ENCODE data around the gene RAB3A.

DNA sequence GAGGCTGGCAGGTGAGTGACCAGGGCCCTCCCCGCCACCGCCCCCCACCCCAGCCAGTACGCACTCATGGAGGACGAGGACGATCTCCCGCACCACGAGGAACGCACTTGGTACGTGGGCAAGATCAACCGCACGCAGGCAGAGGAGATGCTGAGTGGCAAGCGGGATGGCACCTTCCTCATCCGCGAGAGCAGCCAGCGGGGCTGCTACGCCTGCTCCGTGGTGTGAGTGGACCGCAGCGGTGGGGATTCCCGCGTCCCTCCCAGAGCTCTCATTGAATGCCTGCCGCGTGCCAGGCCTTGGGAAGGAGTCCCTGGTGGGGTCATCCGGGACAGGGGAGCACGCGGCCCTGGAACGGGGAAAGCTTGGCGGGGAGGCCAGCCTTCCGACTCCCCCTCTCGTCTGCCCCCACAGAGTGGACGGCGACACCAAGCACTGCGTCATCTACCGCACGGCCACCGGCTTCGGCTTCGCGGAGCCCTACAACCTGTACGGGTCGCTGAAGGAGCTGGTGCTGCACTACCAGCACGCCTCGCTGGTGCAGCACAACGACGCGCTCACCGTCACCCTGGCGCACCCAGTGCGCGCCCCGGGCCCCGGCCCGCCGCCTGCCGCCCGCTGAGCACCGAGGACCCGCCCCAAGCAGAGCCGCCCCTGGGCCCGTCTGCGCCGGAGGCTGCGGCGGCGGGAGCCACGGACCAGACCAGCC, 35.0 kb downstream of the RAB3A start:
- TF ChIP-seq RCOR1 (IDR thresholded peaks at IDR 0.05; ENCODE audit: borderline replicate concordance in 1 of 2, low read depth in 2 of 2, low read length in 2 of 2) (no peak), MEIS2 (IDR thresholded peaks at IDR 0.05; ENCODE audit: partially characterized antibody) (no peak), CTCF (IDR thresholded peaks at IDR 0.05 in 2 of 3, conservative IDR thresholded peaks at IDR 0.05 in 1 of 3; ENCODE audit: insufficient read depth in 2 of 3, low read depth in 1 of 3, low read length in 3 of 3) (no peak), NR2C1 (IDR thresholded peaks at IDR 0.05) (no peak), NR2C1 (tag; IDR thresholded peaks at IDR 0.05) (no peak), USF2 (CRISPR knock-in tag; IDR thresholded peaks at IDR 0.05) (no peak), CHD4 (IDR thresholded peaks at IDR 0.05; ENCODE audit: insufficient read depth, insufficient replicate concordance, low read depth, low read length, poor library complexity, severe bottlenecking) (no peak), TCF7 (IDR thresholded peaks at IDR 0.05; ENCODE audit: borderline replicate concordance) (no peak), NFIC (IDR thresholded peaks at IDR 0.05) (no peak), ZNF232 (CRISPR knock-in tag; IDR thresholded peaks at IDR 0.05) (no peak), SMC3 (conservative IDR thresholded peaks at IDR 0.05; ENCODE audit: insufficient read depth, low read depth, low read length) (no peak), ZNF274 (IDR thresholded peaks at IDR 0.05; ENCODE audit: borderline replicate concordance, low read depth, low read length) (no peak), FOS (IDR thresholded peaks at IDR 0.05; ENCODE audit: extremely low read depth, insufficient read length) (no peak), CHD2 (IDR thresholded peaks at IDR 0.05; ENCODE audit: low read depth, low read length) (no peak)
- TF ChIP-seq, protein P1, sequence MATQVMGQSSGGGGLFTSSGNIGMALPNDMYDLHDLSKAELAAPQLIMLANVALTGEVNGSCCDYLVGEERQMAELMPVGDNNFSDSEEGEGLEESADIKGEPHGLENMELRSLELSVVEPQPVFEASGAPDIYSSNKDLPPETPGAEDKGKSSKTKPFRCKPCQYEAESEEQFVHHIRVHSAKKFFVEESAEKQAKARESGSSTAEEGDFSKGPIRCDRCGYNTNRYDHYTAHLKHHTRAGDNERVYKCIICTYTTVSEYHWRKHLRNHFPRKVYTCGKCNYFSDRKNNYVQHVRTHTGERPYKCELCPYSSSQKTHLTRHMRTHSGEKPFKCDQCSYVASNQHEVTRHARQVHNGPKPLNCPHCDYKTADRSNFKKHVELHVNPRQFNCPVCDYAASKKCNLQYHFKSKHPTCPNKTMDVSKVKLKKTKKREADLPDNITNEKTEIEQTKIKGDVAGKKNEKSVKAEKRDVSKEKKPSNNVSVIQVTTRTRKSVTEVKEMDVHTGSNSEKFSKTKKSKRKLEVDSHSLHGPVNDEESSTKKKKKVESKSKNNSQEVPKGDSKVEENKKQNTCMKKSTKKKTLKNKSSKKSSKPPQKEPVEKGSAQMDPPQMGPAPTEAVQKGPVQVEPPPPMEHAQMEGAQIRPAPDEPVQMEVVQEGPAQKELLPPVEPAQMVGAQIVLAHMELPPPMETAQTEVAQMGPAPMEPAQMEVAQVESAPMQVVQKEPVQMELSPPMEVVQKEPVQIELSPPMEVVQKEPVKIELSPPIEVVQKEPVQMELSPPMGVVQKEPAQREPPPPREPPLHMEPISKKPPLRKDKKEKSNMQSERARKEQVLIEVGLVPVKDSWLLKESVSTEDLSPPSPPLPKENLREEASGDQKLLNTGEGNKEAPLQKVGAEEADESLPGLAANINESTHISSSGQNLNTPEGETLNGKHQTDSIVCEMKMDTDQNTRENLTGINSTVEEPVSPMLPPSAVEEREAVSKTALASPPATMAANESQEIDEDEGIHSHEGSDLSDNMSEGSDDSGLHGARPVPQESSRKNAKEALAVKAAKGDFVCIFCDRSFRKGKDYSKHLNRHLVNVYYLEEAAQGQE (IDR thresholded peaks at IDR 0.05; ENCODE audit: borderline replicate concordance): no peak
- TF ChIP-seq, protein P1 (CRISPR knock-in tag; IDR thresholded peaks at IDR 0.05; ENCODE audit: low read depth): no peak
